PFSK-1 (cell line): Measurements from ENCODE around the gene NFIA.

ENCODE experiments used
- FOXP2 ChIP-seq: optimal IDR thresholded peaks from 2 replicates; pipeline ENCODE3; 2011; ENCODE audit warnings: borderline replicate concordance, control low read depth, inconsistent platforms; ENCODE audit not compliant: insufficient read depth; ENCODE audit errors: extremely low read length, extremely low read depth
- POLR2AphosphoS5 ChIP-seq: IDR thresholded peaks from 2 replicates; pipeline ENCODE4 v1.6.1; 2012; ENCODE audit warnings: low read depth, mild to moderate bottlenecking, control low read depth, low read length, moderate library complexity
- SIN3A ChIP-seq: IDR thresholded peaks from 2 replicates; pipeline ENCODE4 v1.6.1; 2012; ENCODE audit warnings: mild to moderate bottlenecking, low read length, moderate library complexity, borderline replicate concordance; ENCODE audit not compliant: insufficient read depth
- TAF1 ChIP-seq: IDR thresholded peaks from 2 replicates; pipeline ENCODE4 v1.6.1; 2012; ENCODE audit warnings: low read length, control low read depth, borderline replicate concordance; ENCODE audit not compliant: insufficient read depth
- TF ChIP-seq, protein P1 (sequence below), 2 experiments: IDR thresholded peaks; 2 replicates each; pipeline versions ENCODE4 v1.6.1 to v1.8.0; 2011 to 2012; ENCODE audit warnings: low read depth in 2 of 2, low read length in 2 of 2, control low read depth in 1 of 2, inconsistent platforms in 1 of 2, mild to moderate bottlenecking in 1 of 2, moderate library complexity in 1 of 2; ENCODE audit not compliant: insufficient read depth in 1 of 2

NFIA gene

DNA sequence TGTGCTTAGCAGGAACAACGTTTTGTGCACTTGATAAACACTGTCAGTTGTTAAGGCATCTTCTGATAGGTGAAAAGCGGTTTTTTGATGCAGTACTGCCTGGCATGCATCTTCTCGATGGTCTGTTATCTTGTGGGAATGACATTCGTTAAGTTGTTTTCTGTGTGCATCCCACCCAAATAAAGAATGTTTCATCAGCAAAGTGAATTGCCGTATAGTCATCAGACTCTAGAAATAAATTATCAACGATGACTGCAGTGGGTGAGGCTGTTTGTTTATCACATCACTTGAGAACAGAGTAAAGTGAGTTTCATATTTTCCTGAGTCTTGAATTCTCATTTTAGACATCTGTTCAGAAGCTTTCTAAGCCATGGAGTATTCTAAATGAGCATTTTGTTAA is 34.1 kb downstream of the NFIA start:
- TF ChIP-seq FOXP2: no peak
- no peak for TF ChIP-seq TAF1
- no peak for TF ChIP-seq SIN3A
- no peak for TF ChIP-seq POLR2AphosphoS5
- TF ChIP-seq, protein P1, sequence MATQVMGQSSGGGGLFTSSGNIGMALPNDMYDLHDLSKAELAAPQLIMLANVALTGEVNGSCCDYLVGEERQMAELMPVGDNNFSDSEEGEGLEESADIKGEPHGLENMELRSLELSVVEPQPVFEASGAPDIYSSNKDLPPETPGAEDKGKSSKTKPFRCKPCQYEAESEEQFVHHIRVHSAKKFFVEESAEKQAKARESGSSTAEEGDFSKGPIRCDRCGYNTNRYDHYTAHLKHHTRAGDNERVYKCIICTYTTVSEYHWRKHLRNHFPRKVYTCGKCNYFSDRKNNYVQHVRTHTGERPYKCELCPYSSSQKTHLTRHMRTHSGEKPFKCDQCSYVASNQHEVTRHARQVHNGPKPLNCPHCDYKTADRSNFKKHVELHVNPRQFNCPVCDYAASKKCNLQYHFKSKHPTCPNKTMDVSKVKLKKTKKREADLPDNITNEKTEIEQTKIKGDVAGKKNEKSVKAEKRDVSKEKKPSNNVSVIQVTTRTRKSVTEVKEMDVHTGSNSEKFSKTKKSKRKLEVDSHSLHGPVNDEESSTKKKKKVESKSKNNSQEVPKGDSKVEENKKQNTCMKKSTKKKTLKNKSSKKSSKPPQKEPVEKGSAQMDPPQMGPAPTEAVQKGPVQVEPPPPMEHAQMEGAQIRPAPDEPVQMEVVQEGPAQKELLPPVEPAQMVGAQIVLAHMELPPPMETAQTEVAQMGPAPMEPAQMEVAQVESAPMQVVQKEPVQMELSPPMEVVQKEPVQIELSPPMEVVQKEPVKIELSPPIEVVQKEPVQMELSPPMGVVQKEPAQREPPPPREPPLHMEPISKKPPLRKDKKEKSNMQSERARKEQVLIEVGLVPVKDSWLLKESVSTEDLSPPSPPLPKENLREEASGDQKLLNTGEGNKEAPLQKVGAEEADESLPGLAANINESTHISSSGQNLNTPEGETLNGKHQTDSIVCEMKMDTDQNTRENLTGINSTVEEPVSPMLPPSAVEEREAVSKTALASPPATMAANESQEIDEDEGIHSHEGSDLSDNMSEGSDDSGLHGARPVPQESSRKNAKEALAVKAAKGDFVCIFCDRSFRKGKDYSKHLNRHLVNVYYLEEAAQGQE (IDR thresholded peaks at IDR 0.05; ENCODE audit: insufficient read depth in 1 of 2, low read depth in 2 of 2, low read length in 2 of 2): no peak

DNA sequence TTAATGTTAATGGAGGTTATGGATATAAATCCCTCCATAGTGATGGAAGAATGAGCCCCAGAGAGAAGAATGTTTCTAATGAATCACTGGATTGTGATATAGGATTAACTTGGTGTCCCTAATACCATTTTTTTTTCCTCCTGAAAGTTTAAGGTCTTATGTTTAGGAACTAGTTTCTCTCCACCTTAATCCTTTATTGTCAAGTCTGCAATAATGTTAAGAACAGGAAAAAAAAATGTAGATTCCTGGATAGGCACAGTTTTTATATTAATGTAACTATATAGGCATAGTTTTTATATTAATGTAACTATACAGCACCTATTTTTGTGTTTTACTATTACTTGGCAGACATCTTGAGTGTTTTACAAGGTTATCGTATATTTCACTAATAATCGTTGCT is 34.9 kb downstream of the NFIA start:
- TF ChIP-seq SIN3A (no peak), FOXP2 (no peak), POLR2AphosphoS5 (no peak), TAF1 (no peak)
- TF ChIP-seq, protein P1 (IDR thresholded peaks at IDR 0.05; ENCODE audit: insufficient read depth in 1 of 2, low read depth in 2 of 2, low read length in 2 of 2): no peak

DNA sequence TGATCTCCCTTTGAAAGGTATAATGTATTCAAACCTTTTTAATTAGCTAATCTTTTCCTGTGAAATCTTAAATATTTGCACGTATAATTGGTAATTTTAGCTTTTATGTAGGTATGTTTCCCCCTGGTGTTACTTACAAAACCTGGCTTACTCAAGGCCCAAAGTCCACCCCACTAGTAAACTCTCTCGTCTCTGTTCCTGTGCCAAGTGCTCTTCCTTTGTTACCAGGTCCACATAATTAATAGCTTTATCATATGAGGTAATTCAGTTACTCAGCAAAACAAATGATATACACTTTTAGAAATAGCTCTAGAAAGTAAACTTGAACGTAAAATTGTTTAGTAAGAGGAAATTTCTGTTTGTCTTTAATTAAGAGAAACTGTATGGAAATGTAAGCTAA is 36.7 kb downstream of the NFIA start:
- TF ChIP-seq FOXP2 (no peak), POLR2AphosphoS5 (no peak), SIN3A (no peak), TAF1 (no peak)
- TF ChIP-seq, protein P1 (IDR thresholded peaks at IDR 0.05; ENCODE audit: insufficient read depth in 1 of 2, low read depth in 2 of 2, low read length in 2 of 2): no peak

DNA sequence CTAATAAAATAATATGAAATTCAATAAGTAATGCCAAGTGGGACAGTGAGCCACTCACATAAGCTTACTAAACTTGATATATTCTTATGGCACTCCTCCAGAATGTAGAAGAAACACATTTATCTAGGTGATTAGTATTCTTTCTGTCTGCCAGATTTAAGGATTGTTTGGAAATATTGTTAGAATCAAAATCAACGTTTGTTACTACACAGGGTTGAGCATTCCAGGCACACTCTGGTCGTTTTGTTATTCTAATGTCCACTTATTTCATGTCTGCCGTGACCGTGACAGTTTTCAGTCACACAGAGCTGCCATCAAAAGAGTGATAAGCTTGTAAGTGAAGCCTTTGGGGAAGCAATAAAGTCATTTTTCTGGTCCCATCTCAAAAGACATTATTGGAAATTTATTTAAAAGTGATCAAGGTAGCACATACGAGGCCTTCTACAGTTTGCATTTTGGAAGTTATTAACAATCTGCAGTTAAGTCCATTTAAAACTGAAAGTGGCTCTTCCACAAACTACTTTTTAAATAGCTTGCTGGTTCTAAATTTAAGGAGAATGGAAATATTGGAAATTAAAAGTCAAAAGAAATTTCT is 38.0 kb downstream of the NFIA start:
- no peak for TF ChIP-seq TAF1
- no peak for TF ChIP-seq SIN3A
- TF ChIP-seq FOXP2: no peak
- TF ChIP-seq, protein P1 (IDR thresholded peaks at IDR 0.05; ENCODE audit: insufficient read depth in 1 of 2, low read depth in 2 of 2, low read length in 2 of 2): no peak
- TF ChIP-seq POLR2AphosphoS5: no peak
